ENCODE data around the gene NUCB1.

NUCB1 gene

GRCh38 chr19:48968179-48968661 lies 68.1 kb downstream of the NUCB1 start:
- H3K4me1 ChIP-seq (ENCODE audit: insufficient read depth, low read length), result peaks cover 39% of the 10 kb centered on the region
- H3K4me3 ChIP-seq (ENCODE audit: low read depth in 1 of 2, low read length in 2 of 2), result no peak overlapping the region
- peaks cover 32% of the 10 kb centered on the region for H3K36me3 ChIP-seq (ENCODE audit: insufficient read depth, low read length)
- no peak overlapping the region for H3K27ac ChIP-seq (ENCODE audit: low read depth, low read length)
- H3K27me3 ChIP-seq (ENCODE audit: control insufficient read depth in 1 of 2, insufficient read depth in 2 of 2, low read length in 2 of 2), result no peaks in the 10 kb centered on the region
- H3K9me3 ChIP-seq (ENCODE audit: low read length), result no peaks in the 10 kb centered on the region
- no peak overlapping the region for H3K9ac ChIP-seq (ENCODE audit: low read length)

GRCh38 chr19:48968813-48969218 lies 68.7 kb downstream of the NUCB1 start:
- H3K36me3 ChIP-seq (ENCODE audit: insufficient read depth, low read length), result peaks cover 36% of the 10 kb centered on the region

GRCh38 chr19:48969276-48970138 lies 69.4 kb downstream of the NUCB1 start:
- H3K9me3 ChIP-seq (ENCODE audit: low read length), result no peaks in the 10 kb centered on the region
- H3K27ac ChIP-seq (ENCODE audit: low read depth, low read length), result no peak overlapping the region
- H3K4me1 ChIP-seq (ENCODE audit: insufficient read depth, low read length), result peaks cover 26% of the 10 kb centered on the region
- H3K9ac ChIP-seq (ENCODE audit: low read length), result no peak overlapping the region
- no peaks in the 10 kb centered on the region for H3K27me3 ChIP-seq (ENCODE audit: control insufficient read depth in 1 of 2, insufficient read depth in 2 of 2, low read length in 2 of 2)
- no peak overlapping the region for H3K4me3 ChIP-seq (ENCODE audit: low read depth in 1 of 2, low read length in 2 of 2)
- peaks cover 43% of the 10 kb centered on the region for H3K36me3 ChIP-seq (ENCODE audit: insufficient read depth, low read length)

More at GRCh38 chr19:48968813-48969218, 68.7 kb downstream of the NUCB1 start:
- H3K27ac ChIP-seq (ENCODE audit: low read depth, low read length), result no peak overlapping the region
- H3K4me1 ChIP-seq (ENCODE audit: insufficient read depth, low read length), result peaks cover 33% of the 10 kb centered on the region
- H3K27me3 ChIP-seq (ENCODE audit: control insufficient read depth in 1 of 2, insufficient read depth in 2 of 2, low read length in 2 of 2), result no peaks in the 10 kb centered on the region
- H3K4me3 ChIP-seq (ENCODE audit: low read depth in 1 of 2, low read length in 2 of 2), result no peak overlapping the region
- H3K9ac ChIP-seq (ENCODE audit: low read length), result no peak overlapping the region
- H3K9me3 ChIP-seq (ENCODE audit: low read length), result no peaks in the 10 kb centered on the region

- no peaks in the 10 kb centered on the region for H3K9me3 ChIP-seq (ENCODE audit: low read length)
- peaks cover 43% of the 10 kb centered on the region for H3K36me3 ChIP-seq (ENCODE audit: insufficient read depth, low read length)
- peaks cover 24% of the 10 kb centered on the region for H3K4me1 ChIP-seq (ENCODE audit: insufficient read depth, low read length)
- H3K9ac ChIP-seq (ENCODE audit: low read length), result no peak overlapping the region
- no peak overlapping the region for H3K4me3 ChIP-seq (ENCODE audit: low read depth in 1 of 2, low read length in 2 of 2)
- H3K27me3 ChIP-seq (ENCODE audit: control insufficient read depth in 1 of 2, insufficient read depth in 2 of 2, low read length in 2 of 2), result no peaks in the 10 kb centered on the region
- H3K27ac ChIP-seq (ENCODE audit: low read depth, low read length), result no peak overlapping the region
These were observed 70.1 kb downstream of the NUCB1 start for GRCh38 chr19:48970139-48970766.

GRCh38 chr19:48970923-48971395 lies 70.8 kb downstream of the NUCB1 start:
- Histone ChIP-seq H3K36me3 (ENCODE audit: insufficient read depth, low read length) (peaks cover 43% of the 10 kb centered on the region), H3K27ac (ENCODE audit: low read depth, low read length) (no peak overlapping the region)

More at GRCh38 chr19:48970923-48971395, 70.8 kb downstream of the NUCB1 start:
- Histone ChIP-seq H3K27me3 (ENCODE audit: control insufficient read depth in 1 of 2, insufficient read depth in 2 of 2, low read length in 2 of 2) (no peaks in the 10 kb centered on the region), H3K9me3 (ENCODE audit: low read length) (no peaks in the 10 kb centered on the region), H3K4me1 (ENCODE audit: insufficient read depth, low read length) (peaks cover 23% of the 10 kb centered on the region), H3K4me3 (ENCODE audit: low read depth in 1 of 2, low read length in 2 of 2) (no peak overlapping the region), H3K9ac (ENCODE audit: low read length) (no peak overlapping the region)

Data from muscle layer of colon (tissue), 2 donors.